GM21367 (cell line): ENCODE results near the gene LYSMD2.

ENCODE experiments used
- ATAC-seq: cut with Tn5 transposase; IDR thresholded peaks from one replicate; pipeline ENCODE4 v1.9.1; 2021; ENCODE audit not compliant: unreplicated experiment

Gene LYSMD2

GRCh38 chr15:51677021-51677420 lies 60.4 kb downstream of the LYSMD2 start:
- no peak for ATAC-seq

DNA sequence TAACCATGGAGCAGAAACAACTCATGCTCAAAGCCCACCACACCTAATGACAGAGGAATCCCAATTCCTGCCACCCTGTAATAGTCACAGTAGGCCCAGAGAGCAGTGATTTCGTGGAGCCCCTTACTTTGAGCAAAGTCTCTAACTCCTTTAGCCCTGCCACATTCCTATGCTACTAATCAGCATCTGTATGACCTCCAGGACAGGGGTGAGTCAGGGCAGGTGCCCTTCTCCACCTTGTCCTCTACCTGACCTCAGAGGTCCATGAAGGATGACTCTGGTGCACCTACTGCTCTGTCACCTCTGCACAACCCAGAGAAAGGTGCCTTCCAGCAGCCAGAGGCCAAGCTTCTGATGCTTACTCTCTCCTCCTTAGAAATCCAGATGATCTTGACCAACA lies 62.2 kb downstream of the LYSMD2 start:
- no peak for ATAC-seq
